ENCODE results near the gene ZNF648. TPM values are rescaled to one million over a fixed set of nuclear protein-coding genes. Genes with fewer than 3 reads are reported as not detected.

Gene ZNF648
- total and polyA plus RNA-seq, 4 donors = 0.32 to 3.1 (median 0.70) TPM

GRCh38 chr1:182083851-182084486 is 22.5 kb upstream of the ZNF648 start:
- Histone ChIP-seq H3K4me1 (ENCODE audit: control insufficient read depth, insufficient read depth, low read length) (peaks cover 6% of the 10 kb centered on the region), H3K4me3 (ENCODE audit: low read depth, low read length) (no peak overlapping the region), H3K27me3 (ENCODE audit: control insufficient read depth, insufficient read depth, low read length) (no peaks in the 10 kb centered on the region), H3K27ac (ENCODE audit: low read depth, low read length) (no peak overlapping the region), H3K36me3 (ENCODE audit: control insufficient read depth, insufficient read depth, low read length) (no peaks in the 10 kb centered on the region), H3K9me3 (ENCODE audit: control insufficient read depth, insufficient read depth, low read length) (no peaks in the 10 kb centered on the region)
- no peak for DNase-seq (ENCODE audit: low read depth in 4 of 6, low spot score in 6 of 6)
- 82% methylated on average over 3 of the region's 3 CpGs for WGBS (ENCODE audit: insufficient coverage)

GRCh38 chr1:182080955-182081582 is 19.6 kb upstream of the ZNF648 start:
- Histone ChIP-seq H3K27me3 (ENCODE audit: control insufficient read depth, insufficient read depth, low read length) (no peaks in the 10 kb centered on the region), H3K4me3 (ENCODE audit: low read depth, low read length) (no peak overlapping the region), H3K4me1 (ENCODE audit: control insufficient read depth, insufficient read depth, low read length) (peaks cover 6% of the 10 kb centered on the region), H3K36me3 (ENCODE audit: control insufficient read depth, insufficient read depth, low read length) (no peaks in the 10 kb centered on the region), H3K27ac (ENCODE audit: low read depth, low read length) (no peak overlapping the region), H3K9me3 (ENCODE audit: control insufficient read depth, insufficient read depth, low read length) (no peaks in the 10 kb centered on the region)
- peak in 3 of 6 donors; percentile 29 to 87 (median 74) for DNase-seq (ENCODE audit: low read depth in 4 of 6, low spot score in 6 of 6)
- WGBS (ENCODE audit: insufficient coverage) = 100% methylated on average over 1 of the region's 1 CpG

- 71% methylated on average over 3 of the region's 3 CpGs for WGBS (ENCODE audit: insufficient coverage)
- no peak overlapping the region for H3K4me3 ChIP-seq (ENCODE audit: low read depth, low read length)
- H3K27ac ChIP-seq (ENCODE audit: low read depth, low read length) = no peak overlapping the region
Measured at GRCh38 chr1:182080040-182080439, 18.5 kb upstream of the ZNF648 start.

GRCh38 chr1:182071924-182072323 is 10.4 kb upstream of the ZNF648 start:
- no peak for DNase-seq (ENCODE audit: low read depth in 4 of 6, low spot score in 6 of 6)
- Histone ChIP-seq H3K27ac (ENCODE audit: low read depth, low read length) (no peak overlapping the region), H3K4me1 (ENCODE audit: control insufficient read depth, insufficient read depth, low read length) (peaks cover 6% of the 10 kb centered on the region), H3K4me3 (ENCODE audit: low read depth, low read length) (no peak overlapping the region), H3K9me3 (ENCODE audit: control insufficient read depth, insufficient read depth, low read length) (no peaks in the 10 kb centered on the region), H3K27me3 (ENCODE audit: control insufficient read depth, insufficient read depth, low read length) (no peaks in the 10 kb centered on the region), H3K36me3 (ENCODE audit: control insufficient read depth, insufficient read depth, low read length) (no peaks in the 10 kb centered on the region)
- 89% methylated on average over 2 of the region's 4 CpGs for WGBS (ENCODE audit: insufficient coverage)

More at GRCh38 chr1:182080040-182080439, 18.5 kb upstream of the ZNF648 start:
- Histone ChIP-seq H3K36me3 (ENCODE audit: control insufficient read depth, insufficient read depth, low read length) (no peaks in the 10 kb centered on the region), H3K9me3 (ENCODE audit: control insufficient read depth, insufficient read depth, low read length) (no peaks in the 10 kb centered on the region), H3K27me3 (ENCODE audit: control insufficient read depth, insufficient read depth, low read length) (no peaks in the 10 kb centered on the region), H3K4me1 (ENCODE audit: control insufficient read depth, insufficient read depth, low read length) (peaks cover 4% of the 10 kb centered on the region)
- DNase-seq (ENCODE audit: low read depth in 4 of 6, low spot score in 6 of 6) = no peak

- H3K9me3 ChIP-seq (ENCODE audit: control insufficient read depth, insufficient read depth, low read length) = no peaks in the 10 kb centered on the region
- peak overlapping the region; percentile 14 for H3K4me3 ChIP-seq (ENCODE audit: low read depth, low read length)
- no peaks in the 10 kb centered on the region for H3K36me3 ChIP-seq (ENCODE audit: control insufficient read depth, insufficient read depth, low read length)
- peak in 4 of 6 donors; percentile 24 to 77 (median 47) for DNase-seq (ENCODE audit: low read depth in 4 of 6, low spot score in 6 of 6)
- no peaks in the 10 kb centered on the region for H3K27me3 ChIP-seq (ENCODE audit: control insufficient read depth, insufficient read depth, low read length)
- peaks cover 6% of the 10 kb centered on the region for H3K4me1 ChIP-seq (ENCODE audit: control insufficient read depth, insufficient read depth, low read length)
- 4% methylated on average over 5 of the region's 12 CpGs for WGBS (ENCODE audit: insufficient coverage)
- H3K27ac ChIP-seq (ENCODE audit: low read depth, low read length) = no peak overlapping the region
Measured at GRCh38 chr1:182069028-182069466, 7.5 kb upstream of the ZNF648 start.

- H3K36me3 ChIP-seq (ENCODE audit: control insufficient read depth, insufficient read depth, low read length) = no peaks in the 10 kb centered on the region
- peaks cover 6% of the 10 kb centered on the region for H3K4me1 ChIP-seq (ENCODE audit: control insufficient read depth, insufficient read depth, low read length)
- no peaks in the 10 kb centered on the region for H3K27me3 ChIP-seq (ENCODE audit: control insufficient read depth, insufficient read depth, low read length)
- no peak overlapping the region for H3K4me3 ChIP-seq (ENCODE audit: low read depth, low read length)
- H3K9me3 ChIP-seq (ENCODE audit: control insufficient read depth, insufficient read depth, low read length) = peaks cover 3% of the 10 kb centered on the region
- WGBS (ENCODE audit: insufficient coverage) = no CpG with 5 or more reads among the region's 4 CpGs
- no peak overlapping the region for H3K27ac ChIP-seq (ENCODE audit: low read depth, low read length)
- DNase-seq (ENCODE audit: low read depth in 4 of 6, low spot score in 6 of 6) = no peak
Measured at GRCh38 chr1:182066934-182067333, 5.4 kb upstream of the ZNF648 start.

- Histone ChIP-seq H3K9me3 (ENCODE audit: control insufficient read depth, insufficient read depth, low read length) (peaks cover 3% of the 10 kb centered on the region), H3K4me3 (ENCODE audit: low read depth, low read length) (no peak overlapping the region), H3K27me3 (ENCODE audit: control insufficient read depth, insufficient read depth, low read length) (no peaks in the 10 kb centered on the region), H3K4me1 (ENCODE audit: control insufficient read depth, insufficient read depth, low read length) (peaks cover 9% of the 10 kb centered on the region), H3K36me3 (ENCODE audit: control insufficient read depth, insufficient read depth, low read length) (no peaks in the 10 kb centered on the region), H3K27ac (ENCODE audit: low read depth, low read length) (no peak overlapping the region)
- 98% methylated on average over 5 of the region's 5 CpGs for WGBS (ENCODE audit: insufficient coverage)
- DNase-seq (ENCODE audit: low read depth in 4 of 6, low spot score in 6 of 6) = no peak
Measured at GRCh38 chr1:182065126-182065845, 3.8 kb upstream of the ZNF648 start.

- DNase-seq (ENCODE audit: low read depth in 4 of 6, low spot score in 6 of 6) = no peak
- WGBS (ENCODE audit: insufficient coverage) = 90% methylated on average over 2 of the region's 3 CpGs
Measured at GRCh38 chr1:182064611-182065010, 3.1 kb upstream of the ZNF648 start.

GRCh38 chr1:182062223-182062622 is 711 bp upstream of the ZNF648 start:
- H3K4me3 ChIP-seq (ENCODE audit: low read depth, low read length) = no peak overlapping the region
- 100% methylated on average over 1 of the region's 1 CpG for WGBS (ENCODE audit: insufficient coverage)
- peaks cover 6% of the 10 kb centered on the region for H3K27me3 ChIP-seq (ENCODE audit: control insufficient read depth, insufficient read depth, low read length)
- H3K9me3 ChIP-seq (ENCODE audit: control insufficient read depth, insufficient read depth, low read length) = peaks cover 3% of the 10 kb centered on the region
- H3K36me3 ChIP-seq (ENCODE audit: control insufficient read depth, insufficient read depth, low read length) = no peaks in the 10 kb centered on the region
- peaks cover 9% of the 10 kb centered on the region for H3K4me1 ChIP-seq (ENCODE audit: control insufficient read depth, insufficient read depth, low read length)
- H3K27ac ChIP-seq (ENCODE audit: low read depth, low read length) = no peak overlapping the region
- DNase-seq (ENCODE audit: low read depth in 4 of 6, low spot score in 6 of 6) = no peak

More at GRCh38 chr1:182064611-182065010, 3.1 kb upstream of the ZNF648 start:
- Histone ChIP-seq H3K27ac (ENCODE audit: low read depth, low read length) (no peak overlapping the region), H3K4me3 (ENCODE audit: low read depth, low read length) (no peak overlapping the region), H3K9me3 (ENCODE audit: control insufficient read depth, insufficient read depth, low read length) (peaks cover 3% of the 10 kb centered on the region), H3K27me3 (ENCODE audit: control insufficient read depth, insufficient read depth, low read length) (no peaks in the 10 kb centered on the region), H3K36me3 (ENCODE audit: control insufficient read depth, insufficient read depth, low read length) (no peaks in the 10 kb centered on the region), H3K4me1 (ENCODE audit: control insufficient read depth, insufficient read depth, low read length) (peaks cover 14% of the 10 kb centered on the region)

Data from spinal cord (tissue), 10 donors.